Heart left ventricle (tissue), 13 donors: Measurements from ENCODE around the gene AFF3.

Experiments used
- POLR2A ChIP-seq, 2 donors: fragments of 450-650 bp; IDR thresholded peaks; one replicate each; pipeline ENCODE4 v1.6.1; 2017; ENCODE audit warnings: antibody characterized with exemption in 2 of 2, mild to moderate bottlenecking in 2 of 2, moderate library complexity in 2 of 2
- TF ChIP-seq, protein P1 (sequence below), 12 donors: fragments of 200-600 bp; sonication (generic) in 4 of 12; IDR thresholded peaks; one replicate each; pipeline versions ENCODE4 v1.5.0 to v1.8.0; 2018 to 2022; ENCODE audit warnings: antibody characterized with exemption in 12 of 12, mild to moderate bottlenecking in 5 of 12
- donor health status: ischemic (EF 13 %, LVEDD 7.1; RV severe dilation, severe dysfunction).
- donor health status: DM: no; HTN: yes; CAD: no.
- donor health status: DM: no; HTN: no; CAD: no.
- donor health status: ischemic (EF 25% LVEDD 6.9; RV normal size, moderate dysfunction).
- donor health status: ischemic (EF 25% LVEDD 5.7; RV mildly dilated, moderate dysfunction).
- donor health status: ischemic (EF 35%, LVEDD 5.7; RV mildly dilated, moderate dysfunction).
- donor health status: nonischemic (EF 11% LVEDD 7.7; RV severe dilation, severe dysfunction).
- donor health status: DM: yes; HTN: yes; CAD: no.
- donor health status: PGD.
- donor health status: ischemic (EF 29% LVEDD 5.4; RV normal size, mild dysfunction).
- donor health status: nonischemic (EF 23%, LVEDD 6.1; RV moderate dilation, normal function).

DNA sequence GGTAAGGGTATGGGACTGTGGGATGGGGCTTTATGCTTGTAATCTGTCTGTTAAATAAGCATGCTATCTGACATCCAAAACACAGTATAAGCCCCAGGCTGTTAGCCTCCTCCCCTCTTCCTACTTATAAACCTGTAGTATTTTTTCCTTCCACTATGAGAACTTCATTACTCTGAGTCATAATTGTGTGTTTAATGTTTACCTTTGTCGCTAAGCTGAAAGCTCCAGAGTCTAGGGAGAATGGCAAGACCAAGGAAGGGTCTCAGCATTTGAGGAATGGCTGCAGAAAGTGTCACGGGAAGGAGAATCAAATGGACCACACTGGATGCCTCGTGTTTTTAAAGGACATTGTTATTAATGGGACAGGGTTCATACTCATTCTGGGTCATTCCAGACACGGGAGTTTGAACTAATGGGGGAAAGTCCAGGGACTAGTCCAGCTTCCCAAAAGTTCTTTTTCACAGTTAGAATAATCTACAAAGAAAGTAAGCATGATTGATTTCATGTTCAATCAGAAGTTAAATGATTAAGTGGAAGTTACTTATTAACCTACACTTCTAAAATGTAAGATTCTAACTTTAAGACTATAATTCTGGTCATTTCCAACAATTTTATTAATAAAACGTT, 292.2 kb downstream of the AFF3 start:
- TF ChIP-seq, protein P1, sequence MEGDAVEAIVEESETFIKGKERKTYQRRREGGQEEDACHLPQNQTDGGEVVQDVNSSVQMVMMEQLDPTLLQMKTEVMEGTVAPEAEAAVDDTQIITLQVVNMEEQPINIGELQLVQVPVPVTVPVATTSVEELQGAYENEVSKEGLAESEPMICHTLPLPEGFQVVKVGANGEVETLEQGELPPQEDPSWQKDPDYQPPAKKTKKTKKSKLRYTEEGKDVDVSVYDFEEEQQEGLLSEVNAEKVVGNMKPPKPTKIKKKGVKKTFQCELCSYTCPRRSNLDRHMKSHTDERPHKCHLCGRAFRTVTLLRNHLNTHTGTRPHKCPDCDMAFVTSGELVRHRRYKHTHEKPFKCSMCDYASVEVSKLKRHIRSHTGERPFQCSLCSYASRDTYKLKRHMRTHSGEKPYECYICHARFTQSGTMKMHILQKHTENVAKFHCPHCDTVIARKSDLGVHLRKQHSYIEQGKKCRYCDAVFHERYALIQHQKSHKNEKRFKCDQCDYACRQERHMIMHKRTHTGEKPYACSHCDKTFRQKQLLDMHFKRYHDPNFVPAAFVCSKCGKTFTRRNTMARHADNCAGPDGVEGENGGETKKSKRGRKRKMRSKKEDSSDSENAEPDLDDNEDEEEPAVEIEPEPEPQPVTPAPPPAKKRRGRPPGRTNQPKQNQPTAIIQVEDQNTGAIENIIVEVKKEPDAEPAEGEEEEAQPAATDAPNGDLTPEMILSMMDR (IDR thresholded peaks at IDR 0.05), result no peak
- TF ChIP-seq POLR2A (IDR thresholded peaks at IDR 0.05), result no peak
